Bronchial epithelial cell (primary cell): ENCODE results near the gene FAM13A. TPM values are rescaled to one million over a fixed set of nuclear protein-coding genes. Genes with fewer than 3 reads are reported as not detected.
A peak's percentile ranks its signal among the peaks of the same experiment; 100 is the strongest.

Experiments used
- DNase-seq: peaks from one replicate; pipeline ENCODE4 v3.0.0-alpha.2; 2010; ENCODE audit warnings: low read depth
- FAIRE-seq: peaks from 2 replicates; lab custom pipeline; 2011; peaks lifted over from hg19 to GRCh38; lab: Jason Lieb, UNC
- H3K27me3 ChIP-seq: 2 replicates; pipeline ENCODE4 v1.5.1; 2011; ENCODE audit warnings: low read length; ENCODE audit not compliant: control insufficient read depth, insufficient read depth
- H3K36me3 ChIP-seq: 2 replicates; pipeline ENCODE4 v1.5.1; 2011; ENCODE audit warnings: low read length; ENCODE audit not compliant: control insufficient read depth, insufficient read depth
- H3K4me3 ChIP-seq: 2 replicates; pipeline ENCODE4 v1.5.1; 2011; ENCODE audit warnings: mild to moderate bottlenecking, low read depth, low read length, control low read depth
- CTCF ChIP-seq: IDR thresholded peaks from 2 replicates; pipeline ENCODE4 v1.5.1; 2011; ENCODE audit warnings: mild to moderate bottlenecking, moderate library complexity, low read length, control low read depth, inconsistent platforms; ENCODE audit not compliant: insufficient read depth, severe bottlenecking
- total RNA-seq: library from RNA; depleted of rRNA; stranded (reverse); fragments of >200 nt; gene quantifications from 2 replicates; pipeline ENCODE4 v1.2.1, GENCODE V29; 2014

Gene FAM13A
- total RNA-seq, 1 donor from 2014 or later, result 5.8 TPM

- Histone ChIP-seq H3K4me3 (no peak overlapping the region), H3K27me3 (no peaks in the 10 kb centered on the region), H3K36me3 (no peaks in the 10 kb centered on the region)
- TF ChIP-seq CTCF, result no peak
- DNase-seq (peak; percentile 90), FAIRE-seq (no peak)
Measured at GRCh38 chr4:88964450-88964849, 92.5 kb downstream of the FAM13A start.

GRCh38 chr4:88963817-88964216 is 93.2 kb downstream of the FAM13A start:
- Histone ChIP-seq H3K27me3 (no peaks in the 10 kb centered on the region), H3K36me3 (no peaks in the 10 kb centered on the region), H3K4me3 (no peak overlapping the region)
- no peak for TF ChIP-seq CTCF
- FAIRE-seq (peak; percentile 32), DNase-seq (peak; percentile 94)

GRCh38 chr4:88962396-88962795 is 94.6 kb downstream of the FAM13A start:
- no peaks in the 10 kb centered on the region for H3K27me3 ChIP-seq
- H3K4me3 ChIP-seq, result no peak overlapping the region
- H3K36me3 ChIP-seq, result no peaks in the 10 kb centered on the region
- no peak for TF ChIP-seq CTCF
- FAIRE-seq (no peak), DNase-seq (peak; percentile 26)

- Histone ChIP-seq H3K4me3 (no peak overlapping the region), H3K36me3 (no peaks in the 10 kb centered on the region), H3K27me3 (no peaks in the 10 kb centered on the region)
- no peak for DNase-seq
- TF ChIP-seq CTCF, result no peak
- no peak for FAIRE-seq
Measured at GRCh38 chr4:88960576-88960975, 96.4 kb downstream of the FAM13A start.

GRCh38 chr4:88958080-88958479 is 98.9 kb downstream of the FAM13A start:
- Histone ChIP-seq H3K36me3 (no peaks in the 10 kb centered on the region), H3K27me3 (no peaks in the 10 kb centered on the region), H3K4me3 (no peak overlapping the region)
- no peak for FAIRE-seq
- DNase-seq, result no peak
- no peak for TF ChIP-seq CTCF

GRCh38 chr4:88957570-88957969 is 99.4 kb downstream of the FAM13A start:
- DNase-seq, result no peak
- no peaks in the 10 kb centered on the region for H3K36me3 ChIP-seq
- no peak for TF ChIP-seq CTCF
- FAIRE-seq, result no peak
- H3K27me3 ChIP-seq, result no peaks in the 10 kb centered on the region
- no peak overlapping the region for H3K4me3 ChIP-seq
